MM.1S (cell line): ENCODE results near the gene ZFHX3.

Experiments
- DNase-seq: peaks from one replicate; pipeline ENCODE4 v3.0.0-alpha.2; 2015
- H2AFZ ChIP-seq: fragments of 300-600 bp; sonication (generic); 2 replicates; pipeline ENCODE4 v1.6.0; 2016; ENCODE audit warnings: antibody characterized with exemption, low read length
- H3F3A ChIP-seq: fragments of 300-600 bp; sonication (generic); 2 replicates; pipeline ENCODE4 v1.6.1; 2016; ENCODE audit warnings: mild to moderate bottlenecking, antibody characterized with exemption, low read length, moderate library complexity, mixed read lengths; ENCODE audit not compliant: insufficient read depth
- H3K27ac ChIP-seq: fragments of 300-600 bp; sonication (generic); 2 replicates; pipeline ENCODE4 v1.5.1; 2016; ENCODE audit warnings: mild to moderate bottlenecking, low read length
- H3K27me3 ChIP-seq: fragments of 300-600 bp; sonication (generic); replicated peaks from 2 replicates; pipeline ENCODE4 v1.6.0; 2016; ENCODE audit warnings: low read length; ENCODE audit not compliant: insufficient read depth
- H3K36me3 ChIP-seq: fragments of 300-600 bp; sonication (generic); replicated peaks from 2 replicates; pipeline ENCODE4 v1.6.1; 2016; ENCODE audit warnings: mild to moderate bottlenecking, low read length, mixed read lengths; ENCODE audit not compliant: insufficient read depth
- H3K4me1 ChIP-seq: fragments of 300-600 bp; sonication (generic); 2 replicates; pipeline ENCODE4 v1.6.1; 2016; ENCODE audit warnings: low read length, mixed read lengths
- H3K4me2 ChIP-seq: fragments of 300-600 bp; sonication (generic); 2 replicates; pipeline ENCODE4 v1.6.0; 2016; ENCODE audit warnings: low read depth, low read length
- H3K4me3 ChIP-seq: fragments of 300-600 bp; sonication (generic); 2 replicates; pipeline ENCODE4 v1.5.1; 2016; ENCODE audit warnings: low read length, mixed read lengths
- H3K79me2 ChIP-seq: fragments of 300-600 bp; sonication (generic); 2 replicates; pipeline ENCODE4 v1.6.1; 2016; ENCODE audit warnings: mixed run types, low read length, mixed read lengths
- H3K9ac ChIP-seq: fragments of 300-600 bp; sonication (generic); 2 replicates; pipeline ENCODE4 v1.6.1; 2016; ENCODE audit warnings: low read length, mixed read lengths
- H3K9me2 ChIP-seq: fragments of 300-600 bp; sonication (generic); replicated peaks from 2 replicates; pipeline ENCODE4 v1.6.1; 2016; ENCODE audit warnings: mild to moderate bottlenecking, low read length, mixed read lengths; ENCODE audit not compliant: insufficient read depth
- H3K9me3 ChIP-seq: fragments of 300-600 bp; sonication (generic); replicated peaks from 2 replicates; pipeline ENCODE4 v1.6.1; 2016; ENCODE audit warnings: mild to moderate bottlenecking, low read length, mixed read lengths; ENCODE audit not compliant: insufficient read depth
- H4K20me1 ChIP-seq: fragments of 300-600 bp; sonication (generic); 2 replicates; pipeline ENCODE4 v1.6.1; 2016; ENCODE audit warnings: mild to moderate bottlenecking, low read length, moderate library complexity, mixed read lengths; ENCODE audit not compliant: insufficient read depth
- CTCF ChIP-seq: fragments of 300-600 bp; sonication (generic); IDR thresholded peaks from 2 replicates; pipeline ENCODE4 v1.5.1; 2016; ENCODE audit warnings: antibody characterized with exemption, low read length, mixed read lengths
- EZH2 ChIP-seq: fragments of 300-600 bp; sonication (generic); optimal IDR thresholded peaks from 2 replicates; pipeline ENCODE3; 2017; ENCODE audit warnings: low read depth, mild to moderate bottlenecking, antibody characterized with exemption, low read length, mixed read lengths
- EZH2phosphoT487 ChIP-seq: fragments of 300-600 bp; sonication (generic); IDR thresholded peaks from 2 replicates; pipeline ENCODE4 v1.6.1; 2018; ENCODE audit warnings: antibody characterized with exemption, low read length

ZFHX3 gene

GRCh38 chr16:72877374-72878028 is 170.4 kb downstream of the ZFHX3 start:
- DNase-seq: no peak
- no peaks in the 10 kb centered on the region for H3K27me3 ChIP-seq
- no peaks in the 10 kb centered on the region for H3K36me3 ChIP-seq
- no peaks in the 10 kb centered on the region for H3F3A ChIP-seq
- H3K9me2 ChIP-seq: no peaks in the 10 kb centered on the region
- no peak overlapping the region for H3K9ac ChIP-seq
- H3K9me3 ChIP-seq: no peaks in the 10 kb centered on the region
- no peaks in the 10 kb centered on the region for H3K4me1 ChIP-seq
- no peak for TF ChIP-seq CTCF
- no peak for TF ChIP-seq EZH2
- no peak for TF ChIP-seq EZH2phosphoT487
- no peak overlapping the region for H3K4me2 ChIP-seq
- H4K20me1 ChIP-seq: no peaks in the 10 kb centered on the region
- H3K4me3 ChIP-seq: no peak overlapping the region
- H3K79me2 ChIP-seq: no peaks in the 10 kb centered on the region
- no peak overlapping the region for H3K27ac ChIP-seq
- no peak overlapping the region for H2AFZ ChIP-seq

GRCh38 chr16:72876981-72877373 is 171.0 kb downstream of the ZFHX3 start:
- no peaks in the 10 kb centered on the region for H3K79me2 ChIP-seq
- DNase-seq: no peak
- no peak overlapping the region for H3K4me2 ChIP-seq

GRCh38 chr16:72876221-72876620 is 171.7 kb downstream of the ZFHX3 start:
- Histone ChIP-seq H3K9me2 (no peaks in the 10 kb centered on the region), H4K20me1 (no peaks in the 10 kb centered on the region), H3F3A (no peaks in the 10 kb centered on the region), H3K27ac (no peak overlapping the region), H3K36me3 (no peaks in the 10 kb centered on the region), H3K9ac (no peak overlapping the region), H3K9me3 (no peaks in the 10 kb centered on the region), H3K79me2 (no peaks in the 10 kb centered on the region), H2AFZ (no peak overlapping the region), H3K4me2 (no peak overlapping the region), H3K4me3 (no peak overlapping the region), H3K27me3 (no peaks in the 10 kb centered on the region), H3K4me1 (no peaks in the 10 kb centered on the region)
- TF ChIP-seq CTCF (no peak), EZH2phosphoT487 (no peak), EZH2 (no peak)
- no peak for DNase-seq

More at GRCh38 chr16:72876981-72877373, 171.0 kb downstream of the ZFHX3 start:
- Histone ChIP-seq H3K9ac (no peak overlapping the region), H3K27me3 (no peaks in the 10 kb centered on the region), H3K9me2 (no peaks in the 10 kb centered on the region), H3F3A (no peaks in the 10 kb centered on the region), H3K9me3 (no peaks in the 10 kb centered on the region), H2AFZ (no peak overlapping the region), H4K20me1 (no peaks in the 10 kb centered on the region), H3K36me3 (no peaks in the 10 kb centered on the region), H3K4me3 (no peak overlapping the region), H3K4me1 (no peaks in the 10 kb centered on the region), H3K27ac (no peak overlapping the region)
- TF ChIP-seq CTCF: no peak
- TF ChIP-seq EZH2phosphoT487: no peak
- TF ChIP-seq EZH2: no peak
